HepG2 (cell line): ENCODE measurements around the gene GREM2. TPM values are rescaled to one million over a fixed set of nuclear protein-coding genes. Genes with fewer than 3 reads are reported as not detected.

Experiments
- ATAC-seq: fragments of 200-7000 bp; cut with Tn5 transposase; 3 replicates; pipeline ENCODE4 v1.9.1; 2020; ENCODE audit warnings: mild to moderate bottlenecking, moderate library complexity
- BruUV-seq: library from RNA; stranded (reverse); fragments of 400-500 nt; replicated peaks from 2 replicates; lab custom pipeline; 2021; lab: Mats Ljungman, UMichigan
- CTCF ChIA-PET: fragments of 300-600 bp; formaldehyde crosslinking; extraction: SDS; loops from one replicate; lab custom pipeline; 2021; ENCODE audit warnings: low total read pairs, inconsistent platforms, low intra/inter-chr PET ratio; lab: Yijun Ruan, JAX
- POLR2A ChIA-PET: fragments of 350-600 bp; sonication (Branson Sonifier 250); formaldehyde crosslinking; loops from one replicate; lab custom pipeline; 2020; ENCODE audit warnings: antibody characterized with exemption, inconsistent platforms; lab: Yijun Ruan, JAX
- DNase-seq: peaks from one replicate; pipeline ENCODE4 v3.0.0-alpha.2; 2015; ENCODE audit warnings: low spot score
- FAIRE-seq: peaks from 3 replicates; lab custom pipeline; 2011; peaks lifted over from hg19 to GRCh38; lab: Jason Lieb, UNC
- H2AFZ ChIP-seq: one replicate; pipeline ENCODE4 v1.6.1; 2011; ENCODE audit warnings: low read length, inconsistent platforms
- H3K27ac ChIP-seq: fragments of 300-600 bp; 3 replicates; pipeline ENCODE4 v1.8.0; 2011; ENCODE audit warnings: mixed run types, mild to moderate bottlenecking, mixed read lengths, low read length, inconsistent platforms; ENCODE audit not compliant: insufficient read depth; ENCODE audit errors: extremely low read length
- H3K27me3 ChIP-seq, 2 experiments: fragments of 200-600 bp in 1 of 2; 2 replicates in 1 of 2; 3 replicates in 1 of 2; pipeline versions ENCODE4 v1.6.0 to v1.8.0; 2011; ENCODE audit warnings: low read length in 2 of 2, mild to moderate bottlenecking in 2 of 2, moderate library complexity in 2 of 2, inconsistent platforms in 1 of 2; ENCODE audit not compliant: insufficient read depth in 2 of 2, control insufficient read depth in 1 of 2
- H3K36me3 ChIP-seq, 2 experiments: fragments of 200-600 bp in 1 of 2; replicated peaks in 1 of 2; 2 replicates in 1 of 2; 3 replicates in 1 of 2; pipeline versions ENCODE4 v1.5.1 to v1.8.0; 2011; ENCODE audit warnings: low read length in 2 of 2, inconsistent platforms in 1 of 2; ENCODE audit not compliant: insufficient read depth in 2 of 2, control insufficient read depth in 1 of 2
- H3K4me1 ChIP-seq: 2 replicates; pipeline ENCODE4 v1.5.1; 2012; ENCODE audit warnings: low read length, inconsistent platforms; ENCODE audit not compliant: insufficient read depth
- H3K4me2 ChIP-seq: 2 replicates; pipeline ENCODE4 v1.6.0; 2011; ENCODE audit warnings: low read depth, low read length, inconsistent platforms
- H3K4me3 ChIP-seq, 3 experiments: fragments of 200-600 bp in 1 of 3; sonication (generic), shearing (Covaris generic) in 1 of 3; replicated peaks in 1 of 3; 2 replicates each; pipeline ENCODE4 v1.5.1; 2011 to 2016; ENCODE audit warnings: low read length in 3 of 3, inconsistent platforms in 2 of 3, low read depth in 2 of 3, mild to moderate bottlenecking in 2 of 3, control low read depth in 1 of 3, mixed read lengths in 1 of 3; ENCODE audit not compliant: insufficient read depth in 1 of 3
- H3K79me2 ChIP-seq: one replicate; pipeline ENCODE4 v1.6.1; 2011; ENCODE audit warnings: low read length, inconsistent platforms; ENCODE audit not compliant: insufficient read depth
- H3K9ac ChIP-seq: 2 replicates; pipeline ENCODE4 v1.6.0; 2011; ENCODE audit warnings: mild to moderate bottlenecking, low read depth, low read length, inconsistent platforms; ENCODE audit not compliant: insufficient read depth
- H3K9me3 ChIP-seq: 2 replicates; pipeline ENCODE4 v1.5.1; 2012; ENCODE audit warnings: mild to moderate bottlenecking, low read length
- H4K20me1 ChIP-seq: 2 replicates; pipeline ENCODE4 v1.6.0; 2011; ENCODE audit warnings: inconsistent platforms, mild to moderate bottlenecking, low read length, moderate library complexity; ENCODE audit not compliant: insufficient read depth
- PHF5A ChIP-seq: IDR thresholded peaks from one replicate; pipeline ENCODE4 v1.6.1; 2018; ENCODE audit warnings: low read depth, missing genetic modification reagents; ENCODE audit not compliant: unreplicated experiment
- SALL2 ChIP-seq: sonication (generic); formaldehyde crosslinking; IDR thresholded peaks from 2 replicates; pipeline ENCODE4 v1.8.1; 2023; ENCODE audit warnings: mild to moderate bottlenecking, missing genetic modification reagents, inconsistent platforms
- SNAPC2 ChIP-seq: sonication (generic); formaldehyde crosslinking; IDR thresholded peaks from 2 replicates; pipeline ENCODE4 v1.8.1; 2022; ENCODE audit warnings: mild to moderate bottlenecking, missing genetic modification reagents
- ZBTB3 ChIP-seq: sonication (generic); formaldehyde crosslinking; IDR thresholded peaks from 2 replicates; pipeline ENCODE4 v1.4.0; 2020; ENCODE audit warnings: low read depth, mild to moderate bottlenecking, moderate library complexity, missing genetic modification reagents, borderline replicate concordance
- ZNF674 ChIP-seq: sonication (generic); formaldehyde crosslinking; IDR thresholded peaks from 2 replicates; pipeline ENCODE4 v1.5.0; 2020; ENCODE audit warnings: low read depth, mild to moderate bottlenecking, missing genetic modification reagents
- ZNF737 ChIP-seq: sonication (generic); formaldehyde crosslinking; IDR thresholded peaks from 2 replicates; pipeline ENCODE4 v1.5.0; 2020; ENCODE audit warnings: missing genetic modification reagents, mild to moderate bottlenecking, borderline replicate concordance
- ZNF761 ChIP-seq: sonication (generic); formaldehyde crosslinking; conservative IDR thresholded peaks from 2 replicates; pipeline ENCODE4 v1.4.0; 2020; ENCODE audit warnings: mild to moderate bottlenecking, missing genetic modification reagents
- WGBS: methylation state at CpG from one replicate; pipeline ENCODE4 v1.1.6; 2017; ENCODE audit warnings: low lambda C conversion rate; 5-methylcytosine and 5-hydroxymethylcytosine counted together
- in situ Hi-C: cut with HindIII; loops from 2 replicates; pipeline ENCODE4 v1.10.0; 2017; ENCODE audit warnings: low pct_unique_long_range_greater_than_20kb; ENCODE audit not compliant: extremely low pct_ligation_motif_present
- intact Hi-C: fragments of 100-400 bp; cut with micrococcal nuclease; formaldehyde crosslinking; loops from one replicate; pipeline ENCODE4 v1.10.0; 2022; ENCODE audit not compliant: unreplicated experiment
- polyA plus RNA-seq, 8 experiments: library from polyadenylated mRNA; depleted of rRNA in 3 of 8; stranded (reverse) in 7 of 8; unstranded in 1 of 8; fragments of >200 nt; fragmentation: Illumina TruSeq in 4 of 8; extraction: Trizol in 4 of 8; gene quantifications; 2 replicates each; pipeline versions ENCODE4 v1.2.1 to v1.2.3, GENCODE V29; 2011 to 2016; ENCODE audit warnings: low read depth in 4 of 8, missing spikeins in 1 of 8, mixed read lengths in 1 of 8; ENCODE audit not compliant: insufficient read depth in 1 of 8
- total RNA-seq, 5 experiments: library from RNA; depleted of rRNA; stranded (reverse); fragments of >200 nt; fragmentation: Illumina TruSeq; extraction: Trizol; gene quantifications; 2 replicates each; pipeline ENCODE4 v1.2.3, GENCODE V29; 2016; ENCODE audit warnings: low read depth in 1 of 5
- TF ChIP-seq, protein P1 (sequence below): sonication (generic); formaldehyde crosslinking; IDR thresholded peaks from 2 replicates; pipeline ENCODE4 v1.5.1; 2020; ENCODE audit warnings: mild to moderate bottlenecking, missing genetic modification reagents, borderline replicate concordance
- TF ChIP-seq, protein P2 (sequence below): sonication (generic); formaldehyde crosslinking; IDR thresholded peaks from 2 replicates; pipeline ENCODE4 v1.5.0; 2020; ENCODE audit warnings: missing genetic modification reagents

GREM2 gene
- total and polyA plus RNA-seq, 2 of the 13 experiments (the other 11 are each of a cell fraction or from before 2014, with no cell fraction given): 0.07 TPM; not detected in 1

DNA sequence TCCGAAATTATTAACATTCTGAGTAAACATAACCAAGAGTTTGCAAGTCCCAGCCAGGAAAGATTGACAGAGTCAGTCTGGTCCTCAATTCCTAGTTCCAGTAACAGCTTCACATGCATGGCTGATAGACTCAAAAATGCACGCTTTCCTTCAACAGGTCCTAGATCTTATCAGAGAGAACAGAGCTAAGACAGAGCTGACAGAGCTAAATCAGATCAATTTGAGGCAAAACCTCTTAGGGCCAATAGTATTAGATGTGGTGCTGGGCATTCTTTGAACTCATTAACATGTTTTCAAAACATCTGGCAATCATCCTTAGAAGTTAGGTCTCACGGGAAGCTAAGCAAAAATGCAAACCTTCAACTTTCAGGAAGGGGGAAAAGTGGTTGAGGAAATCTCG is 114.0 kb downstream of the GREM2 start:
- WGBS: 13% methylated on average over 4 of the region's 4 CpGs

DNA sequence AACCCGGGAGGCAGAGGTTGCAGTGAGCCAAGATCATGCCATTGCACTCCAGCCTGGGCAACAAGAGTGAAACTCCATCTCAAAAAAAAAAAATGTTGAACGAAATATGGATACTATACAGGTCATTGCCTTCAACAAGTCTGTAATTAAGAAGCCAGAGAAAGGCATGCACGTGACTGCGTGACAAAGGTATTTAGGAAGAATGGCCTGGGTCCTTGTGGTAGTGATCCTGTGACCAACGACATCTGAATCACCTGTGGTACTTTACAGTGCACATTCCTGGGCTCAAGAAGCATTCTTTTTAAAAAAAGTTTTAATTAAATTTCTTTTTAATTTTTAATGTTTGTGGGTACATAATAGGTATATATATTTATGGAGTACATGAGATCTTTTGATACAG is 115.0 kb downstream of the GREM2 start:
- CTCF ChIA-PET: no interaction called here
- no peaks in the 10 kb centered on the region for H3K36me3 ChIP-seq
- intact Hi-C loops (no loop called here), in situ Hi-C loops (no loop called here)
- no peak overlapping the region for H3K9ac ChIP-seq
- no peak for ATAC-seq
- H3K27me3 ChIP-seq: no peaks in the 10 kb centered on the region
- no peaks in the 10 kb centered on the region for H3K4me1 ChIP-seq
- no peak overlapping the region for H2AFZ ChIP-seq
- no peak for FAIRE-seq
- 19% methylated on average over 5 of the region's 5 CpGs for WGBS
- no peak for DNase-seq
- H3K9me3 ChIP-seq: no peaks in the 10 kb centered on the region
- no peak overlapping the region for H3K4me2 ChIP-seq
- no peaks in the 10 kb centered on the region for H4K20me1 ChIP-seq
- BruUV-seq: no TSS peak
- no peaks in the 10 kb centered on the region for H3K79me2 ChIP-seq
- POLR2A ChIA-PET: no interaction called here
- no peak overlapping the region for H3K27ac ChIP-seq
- no peak overlapping the region for H3K4me3 ChIP-seq
- TF ChIP-seq SNAPC2 (CRISPR knock-in tag) (no peak), ZBTB3 (no peak), PHF5A (CRISPR knock-in tag) (no peak)
- TF ChIP-seq, protein P1, sequence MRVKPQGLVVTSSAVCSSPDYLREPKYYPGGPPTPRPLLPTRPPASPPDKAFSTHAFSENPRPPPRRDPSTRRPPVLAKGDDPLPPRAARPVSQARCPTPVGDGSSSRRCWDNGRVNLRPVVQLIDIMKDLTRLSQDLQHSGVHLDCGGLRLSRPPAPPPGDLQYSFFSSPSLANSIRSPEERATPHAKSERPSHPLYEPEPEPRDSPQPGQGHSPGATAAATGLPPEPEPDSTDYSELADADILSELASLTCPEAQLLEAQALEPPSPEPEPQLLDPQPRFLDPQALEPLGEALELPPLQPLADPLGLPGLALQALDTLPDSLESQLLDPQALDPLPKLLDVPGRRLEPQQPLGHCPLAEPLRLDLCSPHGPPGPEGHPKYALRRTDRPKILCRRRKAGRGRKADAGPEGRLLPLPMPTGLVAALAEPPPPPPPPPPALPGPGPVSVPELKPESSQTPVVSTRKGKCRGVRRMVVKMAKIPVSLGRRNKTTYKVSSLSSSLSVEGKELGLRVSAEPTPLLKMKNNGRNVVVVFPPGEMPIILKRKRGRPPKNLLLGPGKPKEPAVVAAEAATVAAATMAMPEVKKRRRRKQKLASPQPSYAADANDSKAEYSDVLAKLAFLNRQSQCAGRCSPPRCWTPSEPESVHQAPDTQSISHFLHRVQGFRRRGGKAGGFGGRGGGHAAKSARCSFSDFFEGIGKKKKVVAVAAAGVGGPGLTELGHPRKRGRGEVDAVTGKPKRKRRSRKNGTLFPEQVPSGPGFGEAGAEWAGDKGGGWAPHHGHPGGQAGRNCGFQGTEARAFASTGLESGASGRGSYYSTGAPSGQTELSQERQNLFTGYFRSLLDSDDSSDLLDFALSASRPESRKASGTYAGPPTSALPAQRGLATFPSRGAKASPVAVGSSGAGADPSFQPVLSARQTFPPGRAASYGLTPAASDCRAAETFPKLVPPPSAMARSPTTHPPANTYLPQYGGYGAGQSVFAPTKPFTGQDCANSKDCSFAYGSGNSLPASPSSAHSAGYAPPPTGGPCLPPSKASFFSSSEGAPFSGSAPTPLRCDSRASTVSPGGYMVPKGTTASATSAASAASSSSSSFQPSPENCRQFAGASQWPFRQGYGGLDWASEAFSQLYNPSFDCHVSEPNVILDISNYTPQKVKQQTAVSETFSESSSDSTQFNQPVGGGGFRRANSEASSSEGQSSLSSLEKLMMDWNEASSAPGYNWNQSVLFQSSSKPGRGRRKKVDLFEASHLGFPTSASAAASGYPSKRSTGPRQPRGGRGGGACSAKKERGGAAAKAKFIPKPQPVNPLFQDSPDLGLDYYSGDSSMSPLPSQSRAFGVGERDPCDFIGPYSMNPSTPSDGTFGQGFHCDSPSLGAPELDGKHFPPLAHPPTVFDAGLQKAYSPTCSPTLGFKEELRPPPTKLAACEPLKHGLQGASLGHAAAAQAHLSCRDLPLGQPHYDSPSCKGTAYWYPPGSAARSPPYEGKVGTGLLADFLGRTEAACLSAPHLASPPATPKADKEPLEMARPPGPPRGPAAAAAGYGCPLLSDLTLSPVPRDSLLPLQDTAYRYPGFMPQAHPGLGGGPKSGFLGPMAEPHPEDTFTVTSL (CRISPR knock-in tag): no peak

More for the DNA sequence above, 114.0 kb downstream of the GREM2 start:
- no TSS peak for BruUV-seq
- Histone ChIP-seq H3K4me3 (no peak overlapping the region), H3K9me3 (no peaks in the 10 kb centered on the region), H2AFZ (no peak overlapping the region), H4K20me1 (no peaks in the 10 kb centered on the region), H3K79me2 (no peaks in the 10 kb centered on the region), H3K4me1 (no peaks in the 10 kb centered on the region), H3K27ac (no peak overlapping the region), H3K9ac (no peak overlapping the region), H3K4me2 (no peak overlapping the region), H3K36me3 (no peaks in the 10 kb centered on the region), H3K27me3 (no peaks in the 10 kb centered on the region)
- TF ChIP-seq SALL2 (CRISPR knock-in tag) (no peak), ZNF674 (no peak), ZNF737 (CRISPR knock-in tag) (no peak), ZNF761 (no peak)
- TF ChIP-seq, protein P2, sequence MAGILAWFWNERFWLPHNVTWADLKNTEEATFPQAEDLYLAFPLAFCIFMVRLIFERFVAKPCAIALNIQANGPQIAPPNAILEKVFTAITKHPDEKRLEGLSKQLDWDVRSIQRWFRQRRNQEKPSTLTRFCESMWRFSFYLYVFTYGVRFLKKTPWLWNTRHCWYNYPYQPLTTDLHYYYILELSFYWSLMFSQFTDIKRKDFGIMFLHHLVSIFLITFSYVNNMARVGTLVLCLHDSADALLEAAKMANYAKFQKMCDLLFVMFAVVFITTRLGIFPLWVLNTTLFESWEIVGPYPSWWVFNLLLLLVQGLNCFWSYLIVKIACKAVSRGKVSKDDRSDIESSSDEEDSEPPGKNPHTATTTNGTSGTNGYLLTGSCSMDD (CRISPR knock-in tag): no peak
- DNase-seq: no peak
- ChIA-PET CTCF (no interaction called here), POLR2A (no interaction called here)
- FAIRE-seq: no peak
- ATAC-seq: no peak
- intact Hi-C loops (no loop called here), in situ Hi-C loops (no loop called here)
